AG09309 (cell line): ENCODE results near the gene OR52H1.

Source experiments
- DNase-seq: peaks from one replicate; pipeline ENCODE4 v3.0.0-alpha.2; 2010; ENCODE audit warnings: low read depth
- H3K4me3 ChIP-seq: 2 replicates; pipeline ENCODE4 v1.5.1; 2011; ENCODE audit warnings: mild to moderate bottlenecking, low read depth, low read length, moderate library complexity; ENCODE audit not compliant: control insufficient read depth
- TF ChIP-seq, protein P1 (sequence below): IDR thresholded peaks from 2 replicates; pipeline ENCODE4 v1.5.1; 2011; ENCODE audit warnings: mild to moderate bottlenecking, low read depth, low read length, inconsistent platforms; ENCODE audit not compliant: insufficient read depth, control insufficient read depth; ENCODE audit errors: missing control alignments

Gene OR52H1

DNA sequence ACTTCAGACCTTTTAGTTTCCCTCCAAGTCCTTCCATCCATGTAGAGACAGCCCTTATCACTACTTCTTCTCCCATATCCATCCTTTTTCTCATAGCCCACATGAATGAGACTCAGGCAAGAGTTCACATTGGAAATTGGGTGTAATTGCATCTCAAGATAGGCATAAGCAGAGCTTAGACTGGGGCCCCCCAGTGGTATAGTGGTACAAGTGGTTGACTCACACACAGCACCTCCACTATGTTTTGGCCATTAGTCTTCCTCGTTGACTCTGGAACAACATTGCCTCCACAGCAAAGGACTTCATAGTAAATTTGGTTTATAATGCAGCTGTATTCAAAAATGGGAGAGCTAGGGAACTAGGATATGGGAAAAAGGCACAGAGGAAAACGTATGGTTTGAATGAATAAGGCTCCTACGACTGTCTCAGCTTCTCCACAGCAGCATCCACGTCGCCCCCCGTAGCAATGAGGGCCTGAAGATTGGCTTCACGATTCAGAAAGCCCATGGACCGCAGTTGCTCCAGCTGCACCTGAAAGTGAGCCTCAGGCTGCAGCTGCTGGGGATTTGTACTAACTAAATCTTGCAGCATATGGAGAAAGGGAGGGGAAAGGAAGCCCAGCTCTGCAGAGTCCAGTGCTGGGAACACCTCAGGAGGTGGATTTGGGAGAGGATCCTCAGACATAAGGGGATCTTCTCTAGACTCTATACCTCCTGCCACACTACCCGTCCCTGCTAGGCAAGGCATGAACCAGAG is 41.0 kb downstream of the OR52H1 start:
- TF ChIP-seq, protein P1, sequence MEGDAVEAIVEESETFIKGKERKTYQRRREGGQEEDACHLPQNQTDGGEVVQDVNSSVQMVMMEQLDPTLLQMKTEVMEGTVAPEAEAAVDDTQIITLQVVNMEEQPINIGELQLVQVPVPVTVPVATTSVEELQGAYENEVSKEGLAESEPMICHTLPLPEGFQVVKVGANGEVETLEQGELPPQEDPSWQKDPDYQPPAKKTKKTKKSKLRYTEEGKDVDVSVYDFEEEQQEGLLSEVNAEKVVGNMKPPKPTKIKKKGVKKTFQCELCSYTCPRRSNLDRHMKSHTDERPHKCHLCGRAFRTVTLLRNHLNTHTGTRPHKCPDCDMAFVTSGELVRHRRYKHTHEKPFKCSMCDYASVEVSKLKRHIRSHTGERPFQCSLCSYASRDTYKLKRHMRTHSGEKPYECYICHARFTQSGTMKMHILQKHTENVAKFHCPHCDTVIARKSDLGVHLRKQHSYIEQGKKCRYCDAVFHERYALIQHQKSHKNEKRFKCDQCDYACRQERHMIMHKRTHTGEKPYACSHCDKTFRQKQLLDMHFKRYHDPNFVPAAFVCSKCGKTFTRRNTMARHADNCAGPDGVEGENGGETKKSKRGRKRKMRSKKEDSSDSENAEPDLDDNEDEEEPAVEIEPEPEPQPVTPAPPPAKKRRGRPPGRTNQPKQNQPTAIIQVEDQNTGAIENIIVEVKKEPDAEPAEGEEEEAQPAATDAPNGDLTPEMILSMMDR = no peak
- no peak for DNase-seq
- H3K4me3 ChIP-seq = no peak overlapping the region

DNA sequence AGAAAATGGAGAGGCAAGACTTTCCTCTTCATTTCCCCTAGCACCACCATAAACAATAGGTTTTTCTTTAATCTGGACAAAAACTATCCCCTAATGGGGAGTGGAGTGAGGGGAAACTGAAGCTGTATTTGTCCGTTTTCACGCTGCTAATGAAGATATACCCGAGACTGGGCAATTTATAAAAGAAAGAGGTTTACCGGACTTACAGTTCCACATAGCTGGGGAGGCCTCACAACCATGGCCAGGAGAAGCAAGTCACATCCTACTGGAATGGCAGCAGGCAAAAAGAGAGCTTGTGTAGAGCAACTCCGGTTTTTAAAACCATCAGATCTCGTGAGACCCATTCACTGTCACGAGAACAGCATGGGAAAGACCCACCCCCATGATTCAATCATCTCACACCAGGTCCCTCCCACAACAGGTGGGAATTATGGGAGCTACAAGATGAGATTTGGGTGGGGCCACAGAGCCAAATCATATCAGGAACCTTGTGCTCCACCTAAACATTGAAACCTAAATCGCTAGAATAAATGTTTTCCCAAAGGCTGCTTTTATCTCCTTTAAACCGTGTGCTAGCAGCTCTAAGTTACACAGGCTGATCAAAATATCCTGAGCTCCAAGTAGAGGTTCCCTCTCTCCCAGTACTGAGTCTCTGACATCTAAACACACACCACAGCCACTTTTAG is 42.8 kb downstream of the OR52H1 start:
- no peak overlapping the region for H3K4me3 ChIP-seq
- DNase-seq = no peak
- TF ChIP-seq, protein P1 = no peak

- no peak overlapping the region for H3K4me3 ChIP-seq
- DNase-seq = no peak
- TF ChIP-seq, protein P1 = no peak
Observed at GRCh38 chr11:5504403-5504921, 43.9 kb downstream of the OR52H1 start.

DNA sequence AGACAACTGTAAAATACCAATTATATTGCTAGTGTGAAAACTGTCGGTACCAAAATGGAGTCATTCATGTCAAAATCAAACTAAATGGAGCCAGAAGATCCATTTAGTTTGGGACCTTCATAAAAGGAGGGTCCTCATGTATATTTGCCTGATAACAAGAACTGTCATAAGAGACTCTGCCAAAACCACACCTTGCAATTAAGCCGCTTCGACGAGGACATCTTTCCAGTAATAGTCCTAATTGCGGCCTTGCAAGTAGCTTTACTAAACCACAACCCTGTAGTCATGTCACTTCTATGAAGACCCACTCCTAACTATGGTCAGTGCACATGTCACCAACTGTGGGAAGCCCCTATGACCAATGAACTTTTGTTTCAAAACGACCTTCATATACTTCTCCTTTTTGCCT is 47.9 kb downstream of the OR52H1 start:
- DNase-seq = no peak
- TF ChIP-seq, protein P1 = no peak

GRCh38 chr11:5499671-5500070 is 48.7 kb downstream of the OR52H1 start:
- no peak for DNase-seq
- no peak overlapping the region for H3K4me3 ChIP-seq
- TF ChIP-seq, protein P1 = no peak

More for the DNA sequence above, 47.9 kb downstream of the OR52H1 start:
- H3K4me3 ChIP-seq = no peak overlapping the region
